GM21367 (cell line): ENCODE measurements around the gene SIVA1.

ENCODE experiments used
- ATAC-seq: cut with Tn5 transposase; IDR thresholded peaks from one replicate; pipeline ENCODE4 v1.9.1; 2021; ENCODE audit not compliant: unreplicated experiment

The SIVA1 gene, protein sequence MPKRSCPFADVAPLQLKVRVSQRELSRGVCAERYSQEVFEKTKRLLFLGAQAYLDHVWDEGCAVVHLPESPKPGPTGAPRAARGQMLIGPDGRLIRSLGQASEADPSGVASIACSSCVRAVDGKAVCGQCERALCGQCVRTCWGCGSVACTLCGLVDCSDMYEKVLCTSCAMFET

DNA sequence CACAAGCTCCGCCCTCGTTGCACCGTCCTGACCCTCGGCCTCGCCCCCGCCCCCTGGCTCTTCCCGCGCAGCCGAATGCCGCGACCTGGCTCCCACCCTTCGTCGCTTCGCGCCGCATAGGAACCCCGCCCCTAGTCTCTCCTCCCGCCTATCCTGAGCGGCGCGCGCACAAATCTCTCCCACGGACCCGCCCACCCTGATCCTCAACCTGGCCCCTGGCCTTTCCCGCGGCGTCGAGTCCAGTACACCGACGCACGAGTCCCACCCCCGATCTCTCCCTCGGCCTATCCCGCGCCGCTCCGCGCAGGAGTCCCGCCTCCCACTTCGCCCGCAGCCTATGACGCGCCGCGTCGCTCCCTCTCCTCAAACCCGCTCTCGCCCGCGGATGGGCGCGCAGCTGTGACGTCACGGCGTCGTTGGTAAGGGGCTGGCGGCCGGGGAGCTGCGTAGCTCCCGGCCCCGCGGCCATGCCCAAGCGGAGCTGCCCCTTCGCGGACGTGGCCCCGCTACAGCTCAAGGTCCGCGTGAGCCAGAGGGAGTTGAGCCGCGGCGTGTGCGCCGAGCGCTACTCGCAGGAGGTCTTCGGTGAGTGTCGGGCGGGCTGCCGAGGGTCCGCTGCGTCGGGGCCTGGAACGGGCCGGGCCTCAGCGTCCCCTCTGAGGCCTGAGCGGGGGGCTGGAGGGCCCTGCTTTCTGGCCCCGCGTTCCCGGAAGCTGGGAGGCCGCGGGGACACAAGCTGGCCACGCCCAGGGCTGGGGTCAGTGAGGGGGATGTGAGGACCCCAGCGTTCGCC lies at the start of gene SIVA1:
Gene SIVA1 (plus strand): TSS at position 413 of the 793 bp plus-strand sequence. CDS start 55 bp downstream, at position 468.
- ATAC-seq: peak; percentile 78

DNA sequence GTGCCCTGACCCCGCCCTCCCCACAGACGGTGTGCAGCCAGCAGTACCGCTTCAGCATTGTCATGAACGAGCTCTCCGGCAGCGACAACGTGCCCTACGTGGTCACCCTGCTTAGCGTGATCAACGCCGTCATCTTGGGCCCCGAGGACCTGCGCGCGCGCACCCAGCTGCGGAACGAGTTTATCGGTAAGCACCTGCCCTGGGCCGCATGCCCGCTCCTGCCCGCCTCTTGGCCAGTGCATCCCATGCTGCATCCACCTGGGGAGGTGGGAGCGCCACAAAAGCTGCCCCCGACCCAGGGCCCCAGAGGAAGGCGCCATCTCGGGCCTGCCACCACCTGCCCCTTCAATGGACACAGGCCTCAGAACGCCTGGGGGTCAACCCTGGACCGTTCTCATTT lies 49.7 kb upstream of the SIVA1 start:
- no peak for ATAC-seq

DNA sequence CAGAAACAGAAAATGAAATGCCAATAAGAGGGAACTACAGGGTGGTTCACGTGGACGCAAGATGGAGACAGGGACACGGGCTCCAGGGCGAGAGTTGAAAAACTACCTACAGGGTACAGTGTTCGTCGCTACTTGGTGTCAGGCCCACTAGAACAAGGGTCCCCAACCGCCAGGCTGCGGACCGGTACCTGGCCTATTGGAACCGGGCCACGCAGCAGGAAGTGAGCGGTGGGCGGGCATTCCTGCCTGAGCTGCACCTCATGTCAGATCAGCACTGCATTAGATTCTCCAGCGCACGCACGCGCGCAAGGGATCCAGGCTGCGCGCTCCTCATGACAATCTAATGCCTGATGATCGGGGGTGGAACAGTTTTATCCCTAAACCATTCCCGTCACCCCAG lies 48.7 kb upstream of the SIVA1 start:
- ATAC-seq: no peak

DNA sequence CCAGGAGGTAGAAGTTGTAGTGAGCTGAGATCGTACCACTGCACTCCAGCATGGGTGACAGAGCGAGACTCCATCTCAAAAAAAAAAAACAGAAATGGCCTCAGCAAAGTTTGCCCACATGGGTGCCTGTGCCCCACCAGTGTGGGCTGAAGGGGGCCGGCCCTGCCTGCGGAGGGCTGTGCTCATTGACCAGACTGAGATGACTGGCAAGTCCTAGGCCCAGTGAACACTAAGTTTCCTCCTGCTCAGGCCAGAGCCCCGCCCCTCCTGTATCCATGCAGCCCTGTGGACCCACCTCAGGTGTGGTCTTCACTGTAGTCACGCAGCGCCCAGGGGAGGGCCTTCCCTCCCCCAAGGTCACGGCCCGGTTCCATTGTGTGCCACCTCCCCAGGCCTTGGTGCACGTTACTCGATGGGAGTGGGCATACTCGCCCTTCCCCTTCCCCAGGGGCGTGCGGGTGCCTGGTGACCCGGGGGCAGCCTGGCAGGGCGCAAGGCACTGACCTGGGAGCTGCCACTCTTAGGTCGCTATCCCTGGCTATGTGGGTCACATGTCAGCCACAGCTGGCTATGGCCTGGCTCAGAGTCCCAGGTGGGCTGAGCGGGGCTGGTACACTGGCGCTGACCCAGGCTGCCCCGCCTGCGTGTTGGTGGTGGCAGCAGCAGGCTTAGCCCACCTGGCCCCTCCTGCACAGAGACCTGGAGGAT lies 47.5 kb upstream of the SIVA1 start:
- no peak for ATAC-seq

DNA sequence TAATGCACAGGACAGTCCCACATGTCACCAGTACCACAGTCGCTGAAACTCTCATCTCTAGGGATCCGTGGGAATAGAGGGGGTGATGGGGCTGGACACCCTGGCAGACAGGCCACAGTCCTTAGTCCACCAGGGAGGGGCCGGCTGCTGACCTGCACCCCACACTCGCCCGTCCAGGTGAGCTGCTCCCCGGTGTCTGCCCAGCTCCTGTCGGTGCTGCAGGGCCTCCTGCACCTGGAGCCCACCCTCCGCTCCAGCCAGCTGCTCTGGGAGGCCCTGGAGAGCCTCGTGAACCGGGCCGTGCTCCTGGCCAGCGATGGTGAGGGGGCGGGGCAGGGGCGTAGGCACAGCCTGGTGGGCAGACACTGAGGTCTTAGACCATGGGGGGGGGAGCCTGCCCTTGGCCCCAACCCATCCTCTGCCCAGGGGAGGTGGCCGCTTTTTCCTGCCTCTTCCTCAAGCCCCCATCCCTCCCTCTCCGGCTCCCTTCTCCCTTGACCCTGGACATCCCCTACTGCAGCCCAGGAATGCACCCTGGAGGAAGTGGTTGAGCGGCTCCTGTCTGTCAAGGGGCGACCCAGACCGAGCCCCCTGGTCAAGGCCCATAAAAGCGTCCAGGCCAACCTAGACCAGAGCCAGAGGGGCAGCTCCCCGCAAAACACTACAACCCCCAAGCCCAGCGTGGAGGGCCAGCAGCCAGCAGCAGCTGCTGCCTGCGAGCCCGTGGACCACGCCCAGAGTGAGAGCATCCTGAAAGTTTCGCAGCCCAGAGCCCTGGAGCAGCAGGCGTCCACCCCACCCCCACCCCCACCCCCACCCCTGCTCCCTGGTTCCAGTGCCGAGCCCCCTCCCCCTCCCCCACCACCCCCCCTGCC lies 46.0 kb upstream of the SIVA1 start:
- no peak for ATAC-seq

DNA sequence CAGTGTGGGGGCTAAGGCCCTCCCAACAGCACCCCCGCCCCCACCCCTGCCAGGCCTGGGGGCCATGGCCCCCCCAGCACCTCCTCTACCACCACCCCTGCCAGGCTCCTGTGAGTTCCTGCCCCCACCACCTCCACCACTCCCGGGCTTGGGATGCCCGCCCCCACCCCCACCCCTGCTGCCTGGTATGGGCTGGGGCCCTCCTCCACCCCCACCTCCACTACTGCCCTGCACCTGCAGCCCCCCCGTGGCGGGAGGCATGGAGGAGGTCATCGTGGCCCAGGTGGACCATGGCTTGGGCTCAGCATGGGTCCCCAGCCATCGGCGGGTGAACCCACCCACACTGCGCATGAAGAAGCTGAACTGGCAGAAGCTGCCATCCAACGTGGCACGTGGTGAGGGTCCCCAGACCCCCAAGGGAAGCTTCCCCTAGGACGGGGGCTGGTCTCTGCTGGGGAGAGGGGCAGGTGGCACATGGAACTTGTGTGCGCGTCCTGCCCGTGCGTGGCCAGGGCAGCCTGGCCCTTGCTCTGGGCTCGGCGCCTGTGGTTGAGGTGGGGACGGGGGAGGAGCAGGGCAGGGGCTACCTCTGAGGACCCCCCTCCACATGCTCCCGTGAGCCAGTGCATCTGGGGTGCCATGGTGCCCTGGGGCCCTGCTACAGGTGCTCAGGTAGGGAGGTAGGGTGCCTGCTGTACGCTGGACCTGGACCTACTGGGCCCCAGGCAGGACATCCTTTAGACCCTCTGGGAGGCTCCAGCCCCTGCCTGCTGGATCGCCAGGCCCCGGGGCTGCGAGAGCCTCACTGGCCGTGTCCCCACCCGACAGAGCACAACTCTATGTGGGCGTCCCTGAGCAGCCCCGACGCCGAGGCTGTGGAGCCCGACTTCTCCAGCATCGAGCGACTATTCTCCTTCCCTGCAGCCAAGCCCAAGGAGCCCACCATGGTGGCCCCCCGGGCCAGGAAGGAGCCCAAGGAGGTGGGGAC lies 45.0 kb upstream of the SIVA1 start:
- no peak for ATAC-seq

DNA sequence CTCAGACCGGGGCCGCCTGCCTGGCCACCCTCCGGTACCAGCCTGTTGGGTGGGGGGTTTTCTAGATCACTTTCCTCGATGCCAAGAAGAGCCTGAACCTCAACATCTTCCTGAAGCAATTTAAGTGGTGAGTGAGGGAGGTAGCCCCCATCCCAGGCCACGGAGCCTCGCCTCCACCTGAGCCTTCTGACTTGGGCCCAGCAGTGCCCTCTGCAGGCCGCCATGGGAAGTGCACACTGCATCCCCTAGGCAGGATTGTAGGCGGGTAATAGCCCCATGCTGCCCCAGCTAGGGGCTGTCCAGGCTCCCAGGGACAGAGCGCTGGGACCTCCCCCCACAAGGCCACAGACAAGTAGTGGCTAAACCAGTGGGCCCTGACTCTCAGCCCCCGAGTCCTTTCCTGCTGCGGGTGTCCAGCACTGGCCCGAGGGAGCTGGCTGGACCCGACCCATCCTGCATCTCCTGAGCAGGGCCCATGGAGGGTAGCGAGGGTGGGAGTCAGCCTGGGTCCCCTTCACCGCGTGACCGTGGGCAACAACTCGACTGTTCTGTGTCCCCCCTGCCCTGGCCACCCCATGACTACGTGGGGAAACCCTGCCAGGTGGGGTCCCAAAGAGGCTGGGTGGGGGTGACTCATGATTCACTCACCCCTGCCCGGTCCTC lies 44.2 kb upstream of the SIVA1 start:
- no peak for ATAC-seq

DNA sequence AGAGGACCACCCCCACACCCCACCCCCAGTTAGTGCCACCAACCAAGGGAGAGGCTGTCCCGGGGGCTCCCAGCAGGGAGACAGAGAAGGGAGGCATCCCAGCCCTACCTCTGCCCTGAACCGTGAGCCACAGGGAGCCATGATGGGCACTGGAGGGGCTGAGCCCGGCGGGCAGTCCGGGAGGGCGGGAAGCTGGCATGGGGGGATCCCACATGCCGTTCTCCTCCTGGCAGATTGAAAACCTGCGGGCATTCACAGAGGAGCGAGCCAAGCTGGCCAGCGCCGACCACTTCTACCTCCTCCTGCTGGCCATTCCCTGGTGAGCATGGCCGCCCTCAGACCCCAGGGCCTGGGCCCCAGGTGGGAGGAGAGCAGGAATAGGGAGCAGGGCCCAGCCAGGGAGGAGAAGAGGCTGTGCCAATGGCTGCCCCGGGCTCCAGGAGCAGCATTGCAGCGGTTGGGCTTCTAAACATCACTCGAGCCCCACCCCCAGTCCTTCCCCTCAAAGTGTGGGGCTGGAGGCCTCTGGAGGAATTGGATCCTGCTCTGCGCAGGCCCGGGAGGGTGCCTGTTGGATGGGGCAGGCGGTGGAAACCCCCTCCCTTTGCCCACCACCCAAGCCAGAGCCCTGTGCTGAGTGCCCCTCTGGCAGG lies 43.4 kb upstream of the SIVA1 start:
- no peak for ATAC-seq

DNA sequence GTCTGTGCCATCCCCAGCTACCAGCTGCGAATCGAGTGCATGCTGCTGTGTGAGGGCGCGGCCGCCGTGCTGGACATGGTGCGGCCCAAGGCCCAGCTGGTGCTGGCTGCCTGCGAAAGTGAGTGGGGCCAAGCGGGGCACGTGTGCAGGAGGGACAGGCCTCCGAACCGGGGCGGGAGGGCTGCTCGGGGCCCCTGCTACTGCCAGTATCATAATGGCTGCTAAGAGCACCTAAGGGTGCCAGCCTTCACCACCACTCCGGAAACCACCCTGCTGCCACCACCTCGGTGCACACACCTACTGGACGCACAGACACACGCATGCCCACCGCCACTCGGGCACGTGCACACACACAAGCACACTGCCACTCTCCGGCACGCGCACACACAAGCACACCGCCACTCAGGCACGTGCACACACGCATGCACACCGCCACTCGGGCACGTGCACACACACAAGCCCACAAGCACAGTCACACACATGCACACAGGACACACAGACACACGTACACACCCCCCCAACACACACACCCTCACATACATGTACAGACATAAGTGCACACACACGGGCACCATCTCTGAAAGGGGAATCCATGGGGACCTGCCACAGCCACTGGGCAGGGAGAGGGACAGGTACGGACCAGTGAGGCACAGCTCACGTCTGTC lies 42.7 kb upstream of the SIVA1 start:
- ATAC-seq: no peak

DNA sequence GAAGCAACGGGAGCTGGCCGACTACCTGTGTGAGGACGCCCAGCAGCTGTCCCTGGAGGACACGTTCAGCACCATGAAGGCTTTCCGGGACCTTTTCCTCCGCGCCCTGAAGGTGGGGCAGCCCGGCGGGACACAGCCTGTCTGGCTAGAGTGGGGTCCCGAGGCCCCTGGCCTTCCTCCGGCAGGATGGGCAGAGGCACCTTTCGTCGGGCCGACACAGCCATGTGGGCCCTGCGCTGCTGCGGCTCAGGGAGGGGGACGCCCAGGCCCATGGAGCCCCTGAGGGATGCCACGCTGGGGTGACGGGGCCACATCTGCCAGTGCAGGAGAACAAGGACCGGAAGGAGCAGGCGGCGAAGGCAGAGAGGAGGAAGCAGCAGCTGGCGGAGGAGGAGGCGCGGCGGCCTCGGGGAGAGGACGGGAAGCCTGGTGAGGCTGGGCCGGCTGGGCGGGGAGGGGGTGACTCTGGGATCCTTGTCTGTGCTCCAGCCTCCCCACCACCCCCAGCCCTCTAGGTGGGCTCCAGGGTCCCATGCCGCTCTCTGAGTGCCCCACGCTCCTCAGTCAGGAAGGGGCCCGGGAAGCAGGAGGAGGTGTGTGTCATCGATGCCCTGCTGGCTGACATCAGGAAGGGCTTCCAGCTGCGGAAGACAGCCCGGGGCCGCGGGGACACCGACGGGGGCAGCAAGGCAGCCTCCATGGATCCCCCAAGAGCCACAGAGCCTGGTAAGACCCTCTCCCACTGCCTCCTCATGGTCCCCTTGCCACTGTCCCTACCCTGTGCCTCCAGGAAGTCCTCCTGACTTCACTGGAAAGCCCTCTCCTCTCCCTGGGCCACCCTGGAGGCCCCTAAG lies 39.8 kb upstream of the SIVA1 start:
- no peak for ATAC-seq

DNA sequence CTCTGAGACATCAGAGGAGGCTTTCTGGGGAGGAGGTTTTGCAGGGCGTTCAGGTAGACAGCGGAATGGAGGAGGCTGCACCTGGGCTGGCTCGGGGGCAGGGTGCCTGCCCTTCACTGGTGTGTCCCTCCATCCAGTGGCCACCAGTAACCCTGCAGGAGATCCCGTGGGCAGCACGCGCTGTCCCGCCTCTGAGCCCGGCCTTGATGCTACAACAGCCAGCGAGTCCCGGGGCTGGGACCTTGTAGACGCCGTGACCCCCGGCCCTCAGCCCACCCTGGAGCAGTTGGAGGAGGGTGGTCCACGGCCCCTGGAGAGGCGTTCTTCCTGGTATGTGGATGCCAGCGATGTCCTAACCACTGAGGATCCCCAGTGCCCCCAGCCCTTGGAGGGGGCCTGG lies 38.9 kb upstream of the SIVA1 start:
- ATAC-seq: no peak

DNA sequence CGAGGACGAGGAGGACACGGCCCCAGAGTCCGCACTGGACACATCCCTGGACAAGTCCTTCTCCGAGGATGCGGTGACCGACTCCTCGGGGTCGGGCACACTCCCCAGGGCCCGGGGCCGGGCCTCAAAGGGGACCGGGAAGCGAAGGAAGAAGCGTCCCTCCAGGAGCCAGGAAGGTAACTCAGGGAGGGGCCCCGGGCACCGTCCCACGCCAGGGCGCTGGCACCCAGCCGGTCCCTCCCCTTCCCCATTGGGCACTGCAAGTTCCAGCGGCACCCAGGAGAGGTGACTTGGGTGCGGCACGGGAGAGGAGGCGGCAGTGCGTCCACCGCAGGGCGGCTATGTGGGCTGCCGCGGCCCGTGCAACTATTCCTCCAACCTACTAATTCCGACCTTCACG lies 38.3 kb upstream of the SIVA1 start:
- no peak for ATAC-seq

DNA sequence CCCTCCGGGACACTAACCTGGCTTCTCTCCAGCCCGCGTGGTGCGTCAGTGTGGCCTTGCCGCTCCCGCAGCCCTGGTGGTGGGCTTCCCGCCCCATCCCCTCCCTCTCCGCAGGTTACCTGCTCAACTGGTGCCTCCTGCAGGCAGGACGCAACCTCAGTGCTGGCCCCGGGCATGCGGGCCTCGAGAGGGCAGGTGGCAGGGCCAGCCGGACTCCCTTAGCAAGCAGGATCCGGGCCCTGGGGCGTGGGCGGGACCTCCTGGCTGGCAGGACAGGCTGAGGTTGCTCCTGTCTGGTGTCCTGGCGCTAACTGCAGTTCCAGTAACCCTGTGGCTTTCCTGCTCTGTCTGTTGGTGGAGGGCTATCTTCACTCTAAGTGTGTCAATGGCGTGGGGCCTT lies 37.5 kb upstream of the SIVA1 start:
- ATAC-seq: no peak

DNA sequence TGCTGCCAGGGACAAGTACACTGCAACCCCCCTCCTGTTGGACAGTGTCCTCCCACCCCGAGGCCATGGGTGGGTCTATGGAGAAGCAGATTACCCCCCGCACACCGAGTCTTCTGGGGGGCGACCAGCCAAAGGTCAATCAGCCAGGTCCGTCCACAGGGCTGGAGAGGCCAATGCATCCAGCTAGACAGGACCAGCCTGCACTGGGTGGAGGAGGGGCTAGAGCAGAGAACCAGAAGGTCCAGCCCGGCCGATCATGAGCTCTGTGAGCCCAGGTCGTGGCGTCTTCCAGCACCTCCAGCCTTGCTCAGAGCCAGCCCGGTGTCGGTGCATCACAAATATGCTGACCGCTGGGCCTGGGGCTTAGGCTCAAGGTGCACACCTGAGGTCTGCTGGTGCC lies 37.1 kb upstream of the SIVA1 start:
- ATAC-seq: no peak

DNA sequence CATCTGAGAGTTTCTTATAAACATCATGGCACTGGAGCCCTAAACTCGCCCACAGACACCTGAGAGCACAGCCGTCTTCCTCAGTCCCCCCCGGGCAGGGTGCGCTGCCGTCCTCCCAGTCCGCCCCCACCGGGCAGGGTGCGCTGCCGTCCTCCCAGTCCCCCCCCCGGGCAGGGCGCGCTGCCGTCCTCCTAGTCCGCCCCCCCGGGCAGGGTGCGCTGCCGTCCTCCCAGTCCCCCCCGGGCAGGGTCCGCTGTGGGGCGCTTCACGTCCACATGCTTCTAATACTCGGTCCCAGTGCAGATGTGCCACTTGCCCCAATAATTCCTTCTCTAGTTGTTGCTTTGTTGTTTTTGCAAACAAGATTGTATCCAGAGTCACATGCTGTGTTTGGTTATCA lies 35.8 kb upstream of the SIVA1 start:
- no peak for ATAC-seq

DNA sequence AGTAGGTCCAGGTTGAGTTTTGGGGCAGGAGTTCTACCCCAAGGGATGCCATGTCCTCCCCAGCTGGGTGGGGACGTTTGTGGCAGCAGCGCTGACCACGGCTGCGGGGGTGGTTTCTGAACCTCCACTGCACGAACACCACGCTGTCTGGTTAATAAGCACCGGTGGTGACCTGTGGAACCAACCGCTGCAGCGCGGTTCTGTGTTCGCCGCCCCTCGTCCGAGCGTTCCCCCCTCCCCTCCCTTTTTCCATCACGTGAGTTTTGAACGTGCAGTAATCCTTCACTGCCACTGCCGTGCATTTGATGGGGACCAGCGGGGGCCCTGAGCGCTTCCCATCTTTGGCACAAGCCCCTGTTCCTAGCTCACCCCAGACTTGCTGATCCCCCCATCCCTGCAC lies 35.3 kb upstream of the SIVA1 start:
- ATAC-seq: no peak

DNA sequence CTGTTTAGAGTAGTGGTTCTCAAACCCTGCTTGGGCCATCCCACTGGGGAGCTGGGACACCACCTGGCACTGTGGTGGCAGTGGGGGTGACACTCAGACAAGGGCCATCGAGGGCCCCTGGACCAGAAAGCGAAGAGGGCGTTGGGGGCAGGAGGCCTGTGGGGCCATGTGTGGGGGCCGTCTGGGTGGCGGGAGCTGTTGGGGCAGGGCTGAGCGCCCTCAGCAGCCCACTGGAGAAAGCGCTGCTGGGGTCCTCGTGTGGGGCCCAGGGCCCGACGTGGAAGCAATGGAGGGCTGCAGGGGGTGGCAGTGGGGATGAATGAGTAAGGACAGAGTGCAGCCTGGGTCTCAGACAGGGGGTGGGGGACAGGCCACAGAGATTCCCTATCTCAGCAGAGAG lies 34.8 kb upstream of the SIVA1 start:
- ATAC-seq: no peak

DNA sequence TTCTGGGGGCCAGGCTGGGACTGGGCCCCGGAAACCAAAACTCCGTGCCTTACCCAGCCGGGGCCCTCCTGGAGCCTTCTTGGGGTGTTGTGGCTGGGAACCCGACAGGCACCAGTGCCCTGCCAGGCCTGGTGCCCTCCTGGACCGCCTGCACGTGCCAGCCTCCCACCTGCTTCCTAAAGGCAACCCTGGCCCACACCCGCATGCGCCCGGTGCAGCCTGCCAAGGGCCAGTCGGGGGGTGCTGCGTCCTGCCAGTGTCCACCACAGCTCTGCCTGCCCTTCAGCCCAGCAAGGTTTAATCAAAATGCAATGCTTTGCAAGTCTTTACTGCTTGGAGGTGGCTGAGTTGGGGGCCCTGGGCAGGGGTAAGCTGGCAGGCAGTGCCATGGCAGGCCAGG lies 34.1 kb upstream of the SIVA1 start:
- no peak for ATAC-seq
